GM21447 (cell line): ENCODE results near the gene PSME2.

Experiments
- ATAC-seq: cut with Tn5 transposase; IDR thresholded peaks from one replicate; pipeline ENCODE4 v1.9.1; 2021; ENCODE audit not compliant: unreplicated experiment

Gene PSME2, protein sequence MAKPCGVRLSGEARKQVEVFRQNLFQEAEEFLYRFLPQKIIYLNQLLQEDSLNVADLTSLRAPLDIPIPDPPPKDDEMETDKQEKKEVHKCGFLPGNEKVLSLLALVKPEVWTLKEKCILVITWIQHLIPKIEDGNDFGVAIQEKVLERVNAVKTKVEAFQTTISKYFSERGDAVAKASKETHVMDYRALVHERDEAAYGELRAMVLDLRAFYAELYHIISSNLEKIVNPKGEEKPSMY

DNA sequence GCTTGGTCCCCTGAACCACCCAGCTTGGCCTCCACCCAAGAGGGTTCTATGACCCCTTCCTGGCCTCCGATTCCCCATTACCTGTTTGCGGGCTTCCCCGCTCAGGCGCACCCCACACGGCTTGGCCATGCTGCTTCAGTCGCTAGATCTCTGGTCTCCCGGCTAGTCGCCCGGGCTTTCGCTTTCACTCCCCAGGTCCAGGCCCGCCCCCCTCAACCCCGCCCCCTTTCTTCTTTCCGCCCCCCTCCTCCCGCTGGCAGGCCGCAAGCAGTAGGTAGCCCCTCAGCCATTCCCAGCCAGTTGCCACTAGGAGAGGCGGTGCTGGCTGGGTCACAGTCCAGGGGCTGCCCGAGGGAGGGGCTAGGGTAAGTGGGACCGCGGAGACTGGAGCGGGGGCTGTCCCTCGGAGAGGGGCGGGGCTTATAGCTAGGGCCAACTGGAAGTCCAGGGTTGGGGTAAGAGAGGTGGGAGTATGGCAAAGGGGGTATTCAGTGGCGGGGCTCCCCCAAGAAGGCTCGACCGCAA lies at the start of gene PSME2:
Gene PSME2, minus strand, starts transcription at position 158 of the 525 bp plus-strand sequence. Its CDS starts 29 bp downstream, at position 129.
- ATAC-seq = peak; percentile 57

GRCh38 chr14:24195186-24196070 lies 49.0 kb upstream of the PSME2 start, which contains the start of gene TM9SF1:
Gene TM9SF1, minus strand, starts transcription at chr14:24195441. Its CDS starts 422 bp downstream, at chr14:24195019.
- ATAC-seq = peak; percentile 86

DNA sequence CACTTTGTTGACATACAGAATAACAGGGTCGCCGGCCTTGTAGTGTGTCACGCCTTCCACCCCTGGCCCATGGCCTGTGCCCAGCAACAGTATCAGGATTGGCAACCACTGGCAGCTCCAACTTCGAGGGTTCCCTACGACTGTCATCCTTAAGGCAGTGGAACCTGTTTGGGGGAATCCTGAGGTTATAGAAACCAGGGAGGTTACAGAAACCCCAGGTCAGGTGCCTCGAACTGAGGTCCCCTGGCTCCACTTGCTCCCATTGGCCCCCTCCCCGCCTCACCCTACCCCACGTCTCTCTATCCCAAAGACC lies 48.4 kb upstream of the PSME2 start:
- no peak for ATAC-seq

DNA sequence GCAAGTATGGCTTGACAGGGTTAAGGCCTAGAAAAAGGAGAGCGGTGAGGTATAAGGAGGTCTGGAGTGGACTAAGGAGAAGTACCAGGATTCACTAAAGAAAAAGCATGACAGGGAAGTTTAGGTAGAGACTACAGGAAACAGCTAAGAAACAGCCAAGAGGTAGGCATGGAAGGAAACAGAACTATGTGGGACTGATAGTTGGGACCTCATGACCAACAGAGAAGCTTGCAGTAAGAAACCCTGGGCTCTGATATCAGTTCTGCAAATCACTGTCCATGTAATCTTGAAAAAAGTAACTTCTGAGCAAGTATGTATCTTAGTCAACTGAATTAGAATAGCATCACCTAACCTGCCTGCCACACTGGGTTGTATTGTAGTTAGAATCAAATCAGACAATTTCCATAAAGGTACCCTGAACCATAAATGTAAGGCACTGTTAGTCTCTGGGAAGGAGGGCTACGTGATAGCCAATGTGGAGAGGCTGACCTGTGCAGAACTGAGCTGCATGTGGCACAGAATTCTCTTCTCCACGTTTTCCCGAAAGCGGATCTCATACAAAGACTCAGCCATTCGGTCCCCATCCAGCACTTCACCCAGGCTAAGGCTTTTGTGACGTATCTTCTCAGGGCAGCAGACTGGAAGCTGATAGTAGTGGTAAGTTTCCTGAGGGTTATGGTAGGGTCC lies 47.9 kb upstream of the PSME2 start:
- ATAC-seq = no peak

GRCh38 chr14:24192933-24193332 lies 46.5 kb upstream of the PSME2 start:
- no peak for ATAC-seq

GRCh38 chr14:24190416-24190815 lies 44.0 kb upstream of the PSME2 start:
- ATAC-seq = no peak

GRCh38 chr14:24189460-24189859 lies 43.0 kb upstream of the PSME2 start:
- no peak for ATAC-seq

- no peak for ATAC-seq
These were observed 42.6 kb upstream of the PSME2 start for GRCh38 chr14:24189059-24189375.

- ATAC-seq = peak; percentile 93
These were observed 42.0 kb upstream of the PSME2 start, which contains the start of gene IPO4 for GRCh38 chr14:24188251-24189058. Gene IPO4, minus strand, starts transcription at chr14:24188816. Its CDS starts 29 bp downstream, at chr14:24188787.

DNA sequence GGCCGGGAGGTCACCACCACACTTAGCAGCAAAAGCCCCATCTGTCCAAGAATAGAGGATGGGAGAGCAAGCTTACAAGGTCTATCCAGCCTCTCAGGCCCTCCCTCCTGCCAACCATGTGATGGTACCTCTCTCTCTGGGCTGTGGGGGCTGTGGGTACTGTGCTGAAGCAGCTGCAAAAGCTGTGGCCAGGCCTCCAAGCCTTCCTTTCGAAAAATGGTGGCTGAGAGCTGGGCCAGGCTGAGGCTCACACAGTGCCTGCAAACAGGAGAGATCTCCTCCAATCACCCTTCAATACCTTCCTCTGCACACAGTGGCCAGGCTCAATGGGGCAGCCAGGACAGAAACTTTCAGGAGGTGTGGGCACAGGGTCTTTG lies 41.1 kb upstream of the PSME2 start:
- no peak for ATAC-seq

DNA sequence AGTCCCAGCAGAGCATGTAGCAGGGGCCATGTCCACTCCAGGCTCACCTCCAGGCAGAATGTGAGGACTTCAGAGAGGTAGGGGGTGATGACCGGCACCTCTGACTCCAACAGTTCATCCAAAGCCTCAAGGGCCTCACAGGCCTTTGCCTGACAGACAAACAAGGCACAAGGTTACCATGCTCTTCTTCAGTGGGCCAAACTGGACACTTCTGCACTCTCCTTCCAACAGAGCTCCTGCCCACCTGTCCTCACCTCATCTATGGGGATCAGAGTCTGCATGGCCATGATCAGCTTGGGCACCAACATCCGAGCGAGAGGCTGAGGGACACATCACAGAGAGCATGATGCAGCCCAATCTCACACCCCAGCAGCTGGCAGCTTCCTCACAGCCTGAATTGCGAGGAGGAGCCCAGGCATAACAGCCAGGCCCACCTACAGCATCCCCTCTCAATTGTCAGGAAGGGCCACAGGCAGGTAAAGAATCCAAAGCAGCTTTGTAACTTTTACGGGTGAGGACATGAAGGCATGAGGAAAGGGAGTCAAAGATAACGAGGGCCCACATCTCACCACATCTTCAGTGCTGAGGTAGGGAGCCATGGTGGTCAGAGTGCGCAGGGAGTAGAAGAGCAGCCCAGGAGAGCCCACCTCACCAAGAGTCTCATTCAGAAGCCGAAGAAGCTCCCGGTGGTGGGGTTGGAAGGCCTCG lies 40.6 kb upstream of the PSME2 start:
- ATAC-seq = no peak

- no peak for ATAC-seq
These were observed 39.3 kb upstream of the PSME2 start for GRCh38 chr14:24185741-24186140.

GRCh38 chr14:24185026-24185425 lies 38.6 kb upstream of the PSME2 start:
- no peak for ATAC-seq

- no peak for ATAC-seq
These were observed 37.9 kb upstream of the PSME2 start for GRCh38 chr14:24184104-24184970.

- no peak for ATAC-seq
These were observed 36.6 kb upstream of the PSME2 start for GRCh38 chr14:24183014-24183481.

GRCh38 chr14:24182110-24182882 lies 35.9 kb upstream of the PSME2 start:
- ATAC-seq = no peak

DNA sequence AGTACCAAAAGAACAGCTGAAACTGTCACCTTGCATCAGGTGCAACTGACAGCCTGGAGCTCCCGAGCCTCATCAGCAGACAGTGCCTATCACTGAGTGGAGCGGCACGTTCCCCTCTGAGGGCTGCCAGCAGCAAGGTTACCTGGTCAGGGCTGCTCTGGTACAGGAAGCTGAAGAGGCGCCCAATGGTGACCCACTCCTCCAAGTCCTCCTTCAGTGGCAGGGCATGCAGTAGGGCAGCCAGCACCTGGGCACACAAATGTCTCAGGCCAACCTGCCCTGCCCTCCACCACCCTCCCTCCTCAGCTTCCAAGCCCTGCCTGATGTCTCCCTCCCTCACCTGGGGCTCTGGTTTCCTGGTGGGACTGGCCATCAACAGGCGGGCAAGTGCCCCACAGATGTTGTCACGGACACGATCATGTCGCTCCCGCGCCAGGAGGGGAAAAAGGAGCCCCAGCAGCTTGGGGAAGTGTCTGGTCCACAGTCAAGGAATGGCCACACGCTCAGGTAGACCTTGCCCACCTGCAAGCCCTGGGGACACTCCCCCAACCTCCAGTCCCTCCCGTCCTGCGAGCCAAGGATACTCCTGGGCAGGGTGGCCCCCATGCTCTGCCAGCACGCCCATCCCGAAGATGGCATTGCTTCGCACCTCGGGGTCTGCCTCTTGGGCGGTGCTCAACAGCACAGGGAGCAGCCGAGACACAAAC lies 35.1 kb upstream of the PSME2 start:
- ATAC-seq = no peak
